GM21529 (cell line): ENCODE data around the gene CTDSPL.
"Not testable (repeated sequence)": the region's sequence is repeated elsewhere in the genome, so short reads cannot be mapped to it uniquely, and the experiment has no call there.

Source experiments
- ATAC-seq: cut with Tn5 transposase; IDR thresholded peaks from one replicate; pipeline ENCODE4 v1.9.1; 2021; ENCODE audit not compliant: unreplicated experiment

The CTDSPL gene

GRCh38 chr3:38031022-38031994, 169.6 kb downstream of the CTDSPL start:
- ATAC-seq = no peak

GRCh38 chr3:38032328-38032865, 170.7 kb downstream of the CTDSPL start:
- ATAC-seq = no peak

DNA sequence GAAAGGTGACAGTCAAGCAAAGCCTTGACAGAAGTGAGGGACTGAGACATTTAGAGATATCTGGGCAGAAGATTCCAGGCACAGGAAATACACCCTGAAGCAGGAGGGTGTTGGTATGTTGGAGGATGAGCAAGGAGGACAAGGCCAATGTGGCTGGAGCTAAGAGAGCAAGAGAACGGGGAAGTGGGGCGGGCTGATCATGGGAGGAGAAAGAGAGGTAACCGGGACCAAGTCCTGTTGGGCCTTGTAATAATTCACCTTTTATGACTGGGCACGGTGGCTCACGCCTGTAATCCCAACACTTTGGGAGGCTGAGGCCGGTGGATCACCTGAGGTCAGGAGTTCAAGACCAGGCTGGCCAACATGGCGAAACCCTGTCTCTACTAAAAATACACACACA, 171.9 kb downstream of the CTDSPL start:
- ATAC-seq = not testable (repeated sequence)
